ENCODE measurements around the gene INPP5D. TPM values are rescaled to one million over a fixed set of nuclear protein-coding genes. Genes with fewer than 3 reads are reported as not detected.

The INPP5D gene
- total and polyA plus RNA-seq, 2 of the 13 experiments (the other 11 are each of a cell fraction or from before 2014, with no cell fraction given) = 16.7 to 18.0 TPM

DNA sequence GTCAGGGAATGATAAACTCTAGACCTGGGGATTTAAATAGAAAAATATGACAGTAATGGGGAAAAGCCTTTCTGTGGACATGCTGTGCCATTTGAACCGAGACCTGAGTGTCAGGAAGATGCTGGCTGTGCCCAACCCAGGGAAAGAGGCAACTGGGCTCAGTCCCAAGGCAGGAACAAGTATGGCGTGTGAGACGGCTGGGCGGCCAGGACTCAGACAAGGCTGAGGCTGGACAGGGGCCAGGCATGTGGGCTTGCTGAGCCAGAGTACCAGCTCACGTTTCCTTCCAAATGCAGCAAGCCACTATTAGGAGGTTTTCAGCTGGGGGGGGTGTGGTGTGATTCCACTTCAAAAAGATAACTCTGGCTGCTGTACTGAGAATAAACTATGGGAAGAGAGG, 92.4 kb downstream of the INPP5D start (continued):
- no peak for TF ChIP-seq ZNF616 (CRISPR knock-in tag; IDR thresholded peaks at IDR 0.05; ENCODE audit: low read depth)
- TF ChIP-seq, protein P1, sequence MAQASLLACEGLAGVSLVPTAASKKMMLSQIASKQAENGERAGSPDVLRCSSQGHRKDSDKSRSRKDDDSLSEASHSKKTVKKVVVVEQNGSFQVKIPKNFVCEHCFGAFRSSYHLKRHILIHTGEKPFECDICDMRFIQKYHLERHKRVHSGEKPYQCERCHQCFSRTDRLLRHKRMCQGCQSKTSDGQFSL (CRISPR knock-in tag; IDR thresholded peaks at IDR 0.05) = no peak
- no peak for TF ChIP-seq ZNF44 (CRISPR knock-in tag; IDR thresholded peaks at IDR 0.05)
- no peak for TF ChIP-seq SP2 (CRISPR knock-in tag; IDR thresholded peaks at IDR 0.05)
- no peak for TF ChIP-seq KAT8 (CRISPR knock-in tag; IDR thresholded peaks at IDR 0.05)
- TF ChIP-seq, protein P2, sequence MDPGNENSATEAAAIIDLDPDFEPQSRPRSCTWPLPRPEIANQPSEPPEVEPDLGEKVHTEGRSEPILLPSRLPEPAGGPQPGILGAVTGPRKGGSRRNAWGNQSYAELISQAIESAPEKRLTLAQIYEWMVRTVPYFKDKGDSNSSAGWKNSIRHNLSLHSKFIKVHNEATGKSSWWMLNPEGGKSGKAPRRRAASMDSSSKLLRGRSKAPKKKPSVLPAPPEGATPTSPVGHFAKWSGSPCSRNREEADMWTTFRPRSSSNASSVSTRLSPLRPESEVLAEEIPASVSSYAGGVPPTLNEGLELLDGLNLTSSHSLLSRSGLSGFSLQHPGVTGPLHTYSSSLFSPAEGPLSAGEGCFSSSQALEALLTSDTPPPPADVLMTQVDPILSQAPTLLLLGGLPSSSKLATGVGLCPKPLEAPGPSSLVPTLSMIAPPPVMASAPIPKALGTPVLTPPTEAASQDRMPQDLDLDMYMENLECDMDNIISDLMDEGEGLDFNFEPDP (CRISPR knock-in tag; conservative IDR thresholded peaks at IDR 0.05) = no peak
- no peak for TF ChIP-seq KLF9 (CRISPR knock-in tag; IDR thresholded peaks at IDR 0.05; ENCODE audit: low read depth)

DNA sequence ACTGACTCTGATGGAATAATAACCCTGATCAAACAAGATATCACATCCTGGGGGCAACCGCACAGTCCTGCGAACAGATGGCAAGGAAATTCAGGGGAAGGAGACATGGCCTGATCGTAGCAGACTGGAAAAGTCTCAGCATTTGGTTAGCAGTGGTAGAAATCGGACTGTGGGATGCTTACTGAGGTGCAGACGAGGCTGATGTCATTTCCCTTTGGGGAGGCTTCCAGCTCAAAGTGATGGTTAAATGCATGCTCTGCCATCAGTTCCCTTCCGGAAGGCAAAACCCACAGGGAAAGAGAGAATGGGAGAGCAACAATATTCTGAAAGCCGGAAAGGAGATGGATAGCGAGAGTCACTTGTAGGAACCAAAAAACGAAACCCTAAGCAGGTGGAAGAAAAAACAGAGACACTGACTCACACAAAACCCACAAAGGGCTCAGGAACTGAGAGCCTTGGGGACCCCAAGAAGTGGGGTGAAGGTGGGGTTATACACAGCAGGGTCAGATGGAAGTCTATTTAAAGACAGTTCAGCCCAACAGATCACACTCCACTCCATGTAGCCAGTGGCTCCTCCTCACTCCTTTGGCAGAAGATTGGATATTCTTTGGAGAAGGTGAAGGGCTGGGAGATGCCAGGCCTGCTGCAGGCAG, 93.1 kb downstream of the INPP5D start:
- no peaks in the 10 kb centered on the region for H3K9me3 ChIP-seq (ENCODE audit: low read length)
- H3K9ac ChIP-seq (ENCODE audit: insufficient read depth, low read depth, low read length) = no peak overlapping the region
- H4K20me1 ChIP-seq (ENCODE audit: insufficient read depth, low read length) = no peaks in the 10 kb centered on the region
- H3K4me3 ChIP-seq (replicated peaks in 1 of 3; ENCODE audit: insufficient read depth in 1 of 3, low read depth in 2 of 3, low read length in 3 of 3) = no peak overlapping the region
- no peak for ATAC-seq
- BruUV-seq (replicated peaks) = no TSS peak
- in situ Hi-C loops (cut with HindIII; ENCODE audit: extremely low pct_ligation_motif_present, low pct_unique_long_range_greater_than_20kb) (no loop called here), intact Hi-C loops (cut with micrococcal nuclease; ENCODE audit: unreplicated experiment) (no loop called here)
- DNase-seq (ENCODE audit: low spot score) = no peak
- H3K79me2 ChIP-seq (ENCODE audit: insufficient read depth, low read length) = no peaks in the 10 kb centered on the region
- no peaks in the 10 kb centered on the region for H3K4me1 ChIP-seq (ENCODE audit: insufficient read depth, low read length)
- CTCF ChIA-PET (ENCODE audit: low intra/inter-chr PET ratio, low total read pairs) = no interaction called here
- TF ChIP-seq XBP1 (CRISPR knock-in tag; IDR thresholded peaks at IDR 0.05) = no peak
- TF ChIP-seq STAG1 (CRISPR knock-in tag; IDR thresholded peaks at IDR 0.05) = no peak
- TF ChIP-seq ZFAT (CRISPR knock-in tag; conservative IDR thresholded peaks at IDR 0.05) = no peak
- no peak overlapping the region for H3K27ac ChIP-seq (ENCODE audit: extremely low read length, insufficient read depth, low read length)
- H2AFZ ChIP-seq (ENCODE audit: low read length) = no peak overlapping the region
- no peak overlapping the region for H3K4me2 ChIP-seq (ENCODE audit: low read depth, low read length)
- POLR2A ChIA-PET = no interaction called here
- WGBS (ENCODE audit: low lambda C conversion rate) = 92% methylated on average over 9 of the region's 9 CpGs
- H3K27me3 ChIP-seq (ENCODE audit: control insufficient read depth in 1 of 2, insufficient read depth in 2 of 2, low read length in 2 of 2) = no peaks in the 10 kb centered on the region
- no peak for FAIRE-seq
- H3K36me3 ChIP-seq (replicated peaks in 1 of 2; ENCODE audit: control insufficient read depth in 1 of 2, insufficient read depth in 2 of 2, low read length in 2 of 2) = peaks cover 12 to 60% of the 10 kb centered on the region in 2 experiments
